ENCODE results near the gene BSCL2. TPM values are rescaled to one million over a fixed set of nuclear protein-coding genes. Genes with fewer than 3 reads are reported as not detected.
A peak's percentile ranks its signal among the peaks of the same experiment; 100 is the strongest.
"Not testable (repeated sequence)": the region's sequence is repeated elsewhere in the genome, so short reads cannot be mapped to it uniquely, and the experiment has no call there.

Gene BSCL2
- total RNA-seq, 2 donors from 2014 or later: 28.8 to 42.6 TPM

DNA sequence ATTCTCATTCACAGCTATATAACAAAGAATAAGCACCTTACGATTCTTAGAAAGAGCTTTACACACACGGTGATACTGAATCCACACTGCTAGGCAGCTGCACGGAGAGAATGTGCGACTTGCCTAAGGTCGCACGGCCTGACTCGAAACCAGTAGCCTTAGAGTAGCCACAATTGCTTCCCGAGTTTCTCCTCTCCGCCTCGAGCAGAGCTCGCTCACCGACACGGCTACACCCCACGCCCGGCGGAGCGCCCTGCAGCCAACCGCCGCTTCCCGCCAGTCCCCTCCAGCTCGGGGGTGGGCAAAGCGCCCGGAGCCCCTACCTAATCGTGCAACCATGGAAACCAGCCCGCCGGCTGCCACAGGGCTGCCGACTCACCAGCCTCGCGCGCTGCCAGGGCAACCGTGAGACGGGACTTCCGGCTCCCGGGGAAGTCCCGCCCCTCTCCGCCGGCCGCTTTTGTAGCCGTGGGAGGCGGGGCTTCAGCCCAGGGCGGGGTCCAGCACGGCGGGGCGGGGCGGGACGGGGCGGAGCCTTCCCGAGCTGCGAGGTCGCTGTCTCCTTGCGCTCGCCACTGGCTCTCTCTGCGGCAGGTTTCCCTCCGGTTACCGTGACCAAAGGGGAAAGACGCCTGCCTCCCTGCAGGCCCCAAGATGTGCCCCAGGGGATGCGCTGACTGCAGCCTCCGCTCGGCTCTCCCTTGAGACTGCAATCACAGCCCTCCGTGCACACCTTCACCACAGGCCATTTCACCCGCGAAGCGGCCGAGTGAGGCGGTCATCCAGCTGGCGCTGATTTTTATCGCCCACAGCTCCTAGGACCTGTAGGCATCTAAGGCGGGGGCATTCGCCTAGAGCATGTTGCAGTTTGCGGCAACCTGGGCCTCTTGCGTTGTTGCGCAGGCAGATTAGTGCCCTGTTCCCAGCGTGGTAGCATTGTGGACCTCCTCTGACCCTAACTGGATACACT, 1.1 kb downstream of the BSCL2 start:
- DNase-seq (ENCODE audit: low spot score in 2 of 2): peak; percentile 92 to 93
- ATAC-seq: peak; percentile 81 to 82
- Mint-ChIP-seq H3K9me3 (no peaks in the 10 kb centered on the region), H3K36me3 (peaks cover 16 to 27% of the 10 kb centered on the region in 2 donors), H3K27ac (peak overlapping the region; percentile 81 to 86)

DNA sequence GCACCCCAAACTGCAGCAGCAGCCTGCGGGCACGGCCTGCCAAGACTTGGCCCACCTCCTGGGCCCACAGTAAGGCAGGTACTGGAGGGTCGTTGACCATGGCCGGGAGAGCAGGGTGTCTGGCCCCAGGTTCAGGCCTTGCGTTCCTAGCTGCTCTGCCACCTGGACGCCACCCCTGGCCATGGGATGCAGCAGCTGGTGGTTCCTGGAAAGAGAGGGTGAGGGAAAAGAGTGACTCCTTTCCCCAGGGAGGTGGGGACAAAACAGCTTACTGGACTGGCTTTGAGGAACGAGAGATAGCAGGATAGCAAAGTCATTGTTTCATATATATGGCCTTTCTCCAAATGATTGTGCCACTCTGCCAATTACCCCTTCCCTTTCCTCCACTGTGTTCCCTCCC, 1.8 kb downstream of the BSCL2 start:
- no peak for ATAC-seq
- Mint-ChIP-seq H3K36me3 (peaks cover 16 to 20% of the 10 kb centered on the region in 2 donors), H3K9me3 (no peaks in the 10 kb centered on the region), H3K27ac (peak overlapping the region; percentile 81 to 86)
- DNase-seq (ENCODE audit: low spot score in 2 of 2): no peak

DNA sequence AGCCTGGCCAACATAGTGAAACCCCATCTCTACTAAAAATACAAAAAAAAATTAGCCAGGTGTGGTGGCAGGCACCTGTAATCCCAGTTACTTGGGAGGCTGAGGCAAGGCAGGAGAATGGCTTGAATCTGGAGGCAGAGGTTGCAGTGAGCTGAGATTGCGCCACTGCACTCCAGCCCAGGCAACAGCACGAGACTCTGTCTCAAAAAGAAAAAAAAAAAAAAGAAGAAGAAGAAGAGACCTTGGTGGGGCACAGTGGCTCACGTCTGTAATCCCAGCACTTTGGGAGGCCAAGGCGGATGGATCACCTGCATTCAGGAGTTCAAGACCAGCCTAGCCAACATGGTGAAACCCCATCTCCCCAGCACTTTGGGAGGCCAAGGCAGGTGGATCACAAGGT, 3.3 kb downstream of the BSCL2 start:
- peak overlapping the region in 1 of 2 donors; percentile 29 for H3K27ac Mint-ChIP-seq
- not testable (repeated sequence) for H3K9me3 Mint-ChIP-seq; ATAC-seq; DNase-seq (ENCODE audit: low spot score in 2 of 2)
- H3K36me3 Mint-ChIP-seq: peaks cover 10 to 13% of the 10 kb centered on the region in 2 donors

DNA sequence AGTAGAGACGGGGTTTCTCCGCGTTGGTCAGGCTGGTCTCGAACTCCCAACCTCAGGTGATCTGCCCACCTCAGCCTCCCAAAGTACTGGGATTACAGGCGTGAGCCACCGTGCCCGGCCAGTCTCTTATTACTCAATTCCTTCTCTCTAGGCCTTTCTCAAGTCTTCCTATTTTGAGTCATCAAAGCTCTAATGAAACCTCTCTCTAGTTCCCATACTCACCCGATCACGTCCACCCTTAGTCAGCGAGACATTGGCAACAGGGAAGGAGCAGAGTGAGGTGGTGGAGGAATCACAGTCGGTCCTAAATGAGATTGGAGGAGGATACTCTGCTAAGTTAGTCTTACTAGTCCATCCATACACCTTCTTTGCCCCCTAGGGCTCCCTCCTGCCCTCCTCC, 5.0 kb downstream of the BSCL2 start:
- peaks cover 5 to 12% of the 10 kb centered on the region in 2 donors for H3K36me3 Mint-ChIP-seq
- peak overlapping the region in 1 of 2 donors; percentile 76 for H3K27ac Mint-ChIP-seq
- DNase-seq (ENCODE audit: low spot score in 2 of 2) (no peak), ATAC-seq (peak in 1 of 2 donors; percentile 9)
- no peaks in the 10 kb centered on the region for H3K9me3 Mint-ChIP-seq

DNA sequence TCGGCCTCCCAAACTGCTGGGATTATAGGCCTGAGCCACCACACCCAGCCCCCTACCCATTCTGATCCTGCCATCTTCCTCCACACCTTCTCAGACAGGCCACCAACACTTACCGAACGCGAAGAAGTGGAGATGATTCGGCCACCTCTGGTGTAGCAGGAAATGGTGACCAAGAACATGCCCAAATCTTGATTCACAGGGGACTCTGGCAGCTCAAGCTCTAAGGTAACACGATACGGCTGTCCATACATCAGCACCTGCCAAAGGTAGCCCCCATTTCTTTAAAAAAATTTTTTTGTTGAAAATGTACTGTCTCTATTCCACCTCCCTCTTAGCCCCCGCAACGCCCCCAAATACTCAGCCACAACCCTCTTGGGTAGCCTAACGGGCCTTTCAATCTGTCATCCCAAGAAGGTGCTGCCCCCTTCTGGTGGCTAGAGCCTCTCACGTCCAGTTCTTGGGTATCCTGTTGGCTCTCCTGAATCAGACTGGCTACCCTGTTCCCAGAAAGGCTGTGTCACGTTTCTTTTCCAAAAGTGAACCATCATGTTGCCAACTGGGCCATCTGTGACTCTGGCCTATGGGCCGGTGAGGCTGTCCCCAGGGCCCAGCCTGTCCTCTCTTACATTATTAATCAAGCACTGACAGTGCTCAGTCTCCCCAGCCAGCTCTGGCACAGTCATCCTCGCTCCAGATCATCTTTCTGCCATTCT, 12.6 kb downstream of the BSCL2 start:
- ATAC-seq (peak; percentile 84 to 88), DNase-seq (ENCODE audit: low spot score in 2 of 2) (peak; percentile 66 to 79)
- no peaks in the 10 kb centered on the region for H3K9me3 Mint-ChIP-seq
- peak overlapping the region in 1 of 2 donors; percentile 57 for H3K27ac Mint-ChIP-seq
- H3K36me3 Mint-ChIP-seq: peaks cover 6 to 18% of the 10 kb centered on the region in 2 donors

DNA sequence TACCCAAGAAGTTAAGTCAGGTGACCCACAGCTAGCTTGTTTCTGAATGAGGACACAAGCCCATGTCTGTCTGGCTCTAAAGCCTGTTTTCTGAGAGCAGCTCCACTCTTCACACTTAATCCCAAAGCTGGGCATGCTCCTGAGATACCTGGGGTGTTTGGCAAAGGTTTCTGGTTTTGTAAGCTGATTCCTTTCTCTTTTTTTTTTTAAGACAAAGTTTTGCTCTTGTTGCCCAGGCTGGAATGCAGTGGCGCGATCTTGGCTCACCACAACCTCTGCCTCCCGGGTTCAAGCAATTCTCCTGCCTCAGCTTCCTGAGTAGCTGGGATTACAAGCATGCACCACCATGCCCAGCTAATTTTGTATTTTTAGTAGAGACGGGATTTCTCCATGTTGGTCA, 13.6 kb downstream of the BSCL2 start:
- DNase-seq (ENCODE audit: low spot score in 2 of 2); H3K27ac Mint-ChIP-seq; H3K9me3 Mint-ChIP-seq; ATAC-seq: not testable (repeated sequence)
- peaks cover 6 to 18% of the 10 kb centered on the region in 2 donors for H3K36me3 Mint-ChIP-seq

DNA sequence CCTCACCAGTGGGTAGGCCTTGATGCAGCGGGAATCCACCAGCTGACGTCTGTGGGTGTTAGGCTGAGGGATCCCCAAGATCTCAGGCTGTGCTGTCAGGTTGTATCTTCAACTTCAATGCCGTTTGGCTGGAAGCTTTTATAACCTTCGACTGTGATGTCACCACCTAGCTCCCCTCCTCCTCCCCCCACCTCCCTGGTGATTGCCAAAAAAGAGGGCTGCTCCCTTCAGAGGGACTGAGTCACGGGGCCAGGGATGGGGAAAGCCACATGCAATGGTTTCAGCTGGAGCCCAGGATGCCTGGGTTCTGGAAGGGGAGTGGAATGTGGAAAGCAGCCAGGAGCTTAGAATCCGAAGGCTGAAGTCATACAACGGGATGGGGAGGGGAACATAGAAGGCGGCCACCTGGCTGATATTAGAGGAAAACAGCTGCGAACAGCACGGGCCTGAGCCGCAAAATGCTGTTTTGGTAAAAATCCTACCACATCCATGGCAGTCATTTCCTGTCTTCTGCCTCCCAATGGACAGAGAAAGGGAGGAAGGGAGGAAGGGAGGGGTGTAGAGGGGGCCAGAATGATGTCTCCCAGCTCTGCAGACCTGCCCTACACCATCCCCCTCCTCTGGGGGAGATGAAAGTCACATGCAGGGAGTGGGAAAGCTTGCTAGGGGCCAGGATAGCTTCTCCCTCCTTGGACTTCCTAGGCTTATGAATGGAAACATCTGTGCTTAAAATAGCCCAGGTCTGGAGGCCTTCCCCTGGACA, 17.6 kb downstream of the BSCL2 start, which contains the start of gene LRRN4CL:
TSS of gene LRRN4CL (minus strand) at position 110 of the 763 bp plus-strand sequence. CDS start 1,022 bp downstream, outside the sequence.
- no peak for DNase-seq (ENCODE audit: low spot score in 2 of 2)
- Mint-ChIP-seq H3K27ac (no peak within 1 kb of the TSS), H3K9me3 (no peaks in the 10 kb centered on the region), H3K36me3 (peaks cover 3 to 15% of the 10 kb centered on the region in 2 donors)
- peak in 1 of 2 donors; percentile 7 for ATAC-seq

DNA sequence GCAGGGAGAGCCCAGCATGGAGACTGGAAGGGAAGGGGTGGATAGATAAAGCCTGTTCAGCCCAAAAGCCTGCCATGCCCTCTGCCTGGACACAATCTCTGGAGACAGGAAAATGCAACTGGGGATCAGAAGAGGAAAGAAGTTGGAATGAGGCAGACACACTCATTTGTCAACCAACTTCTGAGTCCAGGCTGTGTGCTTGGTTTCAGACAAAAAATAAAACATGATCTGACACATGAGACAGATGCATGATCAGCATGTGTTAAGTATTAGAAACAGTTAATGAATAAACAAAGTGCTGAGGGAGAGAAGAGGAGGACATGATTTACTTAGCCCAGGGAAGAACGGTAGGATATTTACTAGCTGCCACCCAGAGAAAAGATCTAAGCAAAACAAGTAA, 18.7 kb downstream of the BSCL2 start:
- no peak for ATAC-seq
- Mint-ChIP-seq H3K36me3 (peaks cover 0 to 12% of the 10 kb centered on the region in 2 donors), H3K9me3 (no peaks in the 10 kb centered on the region), H3K27ac (no peak overlapping the region)
- DNase-seq (ENCODE audit: low spot score in 2 of 2): no peak

DNA sequence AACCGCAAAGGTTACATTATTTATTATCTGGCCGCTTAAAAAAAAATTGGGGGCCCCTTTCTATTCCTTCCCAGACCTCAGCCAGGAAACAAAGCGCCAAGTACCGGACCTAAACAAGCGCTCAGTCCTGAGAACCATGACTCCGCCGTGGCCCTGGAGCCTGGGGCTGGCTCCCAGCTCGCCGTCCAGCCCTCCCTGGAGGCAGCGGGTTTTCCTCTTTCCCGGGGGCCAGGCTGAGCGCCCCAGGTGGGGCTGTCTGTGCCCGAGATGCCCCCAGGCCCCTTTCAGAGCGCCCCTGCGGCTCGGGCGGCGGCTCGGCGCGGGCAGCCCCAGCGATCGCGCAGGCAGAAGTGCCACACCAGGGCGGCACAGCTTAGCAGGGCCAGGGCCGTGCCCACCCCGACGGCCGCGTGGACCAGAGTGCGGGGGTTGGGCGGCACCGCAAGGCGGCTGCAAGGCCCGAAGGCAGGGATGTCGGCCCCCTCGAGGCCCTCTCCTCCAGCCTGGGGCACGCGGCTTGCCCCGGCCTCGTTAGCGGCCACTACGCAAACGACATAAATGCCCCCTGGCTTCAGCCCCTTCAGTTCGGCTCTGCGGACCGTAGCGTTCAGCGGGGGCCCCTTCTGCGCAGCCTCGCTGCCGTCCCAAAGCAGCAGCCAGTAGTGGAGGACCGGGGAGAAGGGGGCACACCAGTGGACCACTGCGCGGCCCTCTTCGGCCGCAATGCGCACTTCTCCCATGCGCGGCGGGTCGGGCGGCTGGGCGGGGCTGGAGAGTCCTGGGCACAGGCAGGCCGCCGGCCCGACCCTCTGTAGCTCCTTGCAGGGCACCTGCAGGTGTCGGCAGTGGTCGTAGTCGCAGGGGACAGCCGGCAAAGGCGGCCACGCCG, 19.5 kb downstream of the BSCL2 start:
- no peak overlapping the region for H3K27ac Mint-ChIP-seq
- peaks cover 0 to 8% of the 10 kb centered on the region in 2 donors for H3K36me3 Mint-ChIP-seq
- peak; percentile 18 for ATAC-seq
- no peak for DNase-seq (ENCODE audit: low spot score in 2 of 2)
- H3K9me3 Mint-ChIP-seq: no peaks in the 10 kb centered on the region

DNA sequence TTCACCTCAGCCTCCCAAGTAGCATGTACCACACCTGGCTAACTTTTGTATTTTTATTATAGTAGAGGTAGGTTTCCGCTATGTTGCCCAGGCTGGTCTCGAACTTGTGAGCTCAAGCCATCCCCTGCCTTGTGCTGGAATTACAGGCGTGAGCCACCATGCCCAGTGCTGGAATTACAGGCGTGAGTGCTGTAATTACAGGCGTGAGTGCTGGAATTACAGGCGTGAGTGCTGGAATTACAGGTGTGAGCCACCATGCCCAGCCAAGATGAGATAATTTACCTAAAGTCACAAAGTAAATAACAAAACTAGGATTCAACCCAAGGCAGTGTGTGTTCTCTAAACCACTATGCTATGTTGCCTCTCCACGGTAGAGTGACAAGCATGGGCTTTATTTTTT, 24.7 kb downstream of the BSCL2 start:
- no peak overlapping the region for H3K27ac Mint-ChIP-seq
- peaks cover 5 to 11% of the 10 kb centered on the region in 2 donors for H3K36me3 Mint-ChIP-seq
- H3K9me3 Mint-ChIP-seq: no peaks in the 10 kb centered on the region
- no peak for DNase-seq (ENCODE audit: low spot score in 2 of 2)
- no peak for ATAC-seq

DNA sequence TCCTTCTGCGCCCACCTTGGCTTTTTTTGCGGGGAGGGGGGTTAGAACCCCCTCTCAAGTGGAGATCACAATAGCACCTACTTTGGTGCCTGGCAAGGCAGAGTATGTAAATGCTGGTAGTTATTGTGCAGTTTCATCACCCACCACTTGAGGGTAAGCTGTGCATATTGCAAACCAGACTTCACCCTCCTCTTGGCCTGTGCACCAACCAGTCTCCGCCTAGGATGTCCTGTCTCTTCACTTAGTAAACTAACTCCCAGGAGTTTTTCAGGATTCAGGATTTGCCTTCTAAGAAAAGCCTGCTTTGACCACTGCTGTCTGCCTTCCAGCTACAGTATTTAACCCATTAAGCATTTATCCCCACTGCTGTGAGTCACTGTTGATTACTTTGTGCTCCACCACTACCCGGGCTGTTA, 26.4 kb downstream of the BSCL2 start:
- Mint-ChIP-seq H3K36me3 (peaks cover 5 to 19% of the 10 kb centered on the region in 2 donors), H3K27ac (no peak overlapping the region), H3K9me3 (no peaks in the 10 kb centered on the region)
- ATAC-seq (peak; percentile 74 to 78), DNase-seq (ENCODE audit: low spot score in 2 of 2) (peak in 1 of 2 donors; percentile 45)

DNA sequence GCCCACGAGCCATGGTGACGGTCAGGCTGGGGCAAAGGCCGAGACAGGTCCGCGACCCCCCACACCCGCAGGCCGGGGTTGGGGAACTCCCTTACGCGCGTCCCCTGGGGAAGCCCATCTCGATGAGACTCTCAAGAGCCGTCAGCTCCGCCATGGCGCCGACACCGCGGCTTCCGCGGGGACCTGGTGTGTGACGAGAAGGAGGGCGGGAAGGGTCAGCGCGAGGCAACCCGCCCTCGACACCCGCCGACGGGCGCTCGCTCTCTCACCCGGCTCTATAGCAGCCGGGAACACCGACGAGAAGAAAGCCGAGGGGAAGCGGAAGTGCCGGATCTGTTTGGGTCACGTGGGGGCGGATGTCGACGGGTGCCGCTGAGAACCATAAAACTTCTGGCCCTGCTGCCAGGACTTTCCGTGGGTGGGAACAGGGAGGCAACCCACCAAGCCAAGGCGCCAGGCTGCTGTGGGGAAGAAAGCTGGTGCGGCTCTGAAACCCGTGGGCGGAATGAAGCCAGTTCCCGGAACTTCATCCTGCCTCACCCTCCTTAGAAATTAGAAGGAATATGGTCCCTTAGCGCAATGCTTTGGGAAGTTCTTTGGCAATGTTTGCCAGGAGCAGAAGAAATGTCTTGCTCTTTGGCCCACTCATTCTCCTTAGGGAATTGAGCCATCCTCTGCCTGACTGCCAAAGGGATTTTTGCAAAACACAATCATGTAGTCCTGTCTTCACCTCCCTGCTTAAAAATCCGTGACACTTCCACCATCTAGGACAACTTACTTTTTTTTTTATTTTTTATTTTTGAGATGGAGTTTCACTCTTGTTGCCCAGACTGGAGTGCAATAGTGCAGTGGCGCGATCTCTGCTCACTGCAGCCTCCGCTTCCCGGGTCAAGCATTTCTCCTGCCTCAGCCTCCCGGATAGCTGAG, 28.2 kb downstream of the BSCL2 start, which contains the start of gene UBXN1:
TSS of gene UBXN1 (minus strand) at position 304 of the 927 bp plus-strand sequence. CDS start at position 154, 150 bp downstream.
- Mint-ChIP-seq H3K9me3 (no peaks in the 10 kb centered on the region), H3K27ac (peak within 1 kb of the TSS; percentile 91 to 97), H3K36me3 (peaks cover 15 to 19% of the 10 kb centered on the region in 2 donors)
- peak; percentile 89 to 91 for ATAC-seq
- DNase-seq (ENCODE audit: low spot score in 2 of 2): peak; percentile 82 to 85

DNA sequence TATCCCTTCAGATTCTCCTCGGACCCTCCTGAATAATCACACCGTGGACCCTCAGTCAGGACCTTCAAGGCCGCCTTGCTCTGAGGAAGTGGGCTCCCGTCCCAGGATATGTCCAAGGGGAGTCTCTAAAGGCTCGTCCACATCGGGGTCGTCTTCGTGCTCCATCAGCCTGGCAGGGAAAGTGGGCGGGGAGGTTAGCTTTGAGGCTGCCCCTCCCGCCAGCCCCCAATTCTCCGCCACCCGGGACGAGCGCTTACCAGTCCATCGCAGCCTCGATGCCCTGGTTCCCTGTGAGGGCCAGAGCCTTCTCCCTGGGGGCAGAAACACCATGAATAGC, 28.8 kb downstream of the BSCL2 start:
- no peaks in the 10 kb centered on the region for H3K9me3 Mint-ChIP-seq
- ATAC-seq: no peak
- peak overlapping the region; percentile 91 to 97 for H3K27ac Mint-ChIP-seq
- no peak for DNase-seq (ENCODE audit: low spot score in 2 of 2)
- H3K36me3 Mint-ChIP-seq: peaks cover 15 to 19% of the 10 kb centered on the region in 2 donors

DNA sequence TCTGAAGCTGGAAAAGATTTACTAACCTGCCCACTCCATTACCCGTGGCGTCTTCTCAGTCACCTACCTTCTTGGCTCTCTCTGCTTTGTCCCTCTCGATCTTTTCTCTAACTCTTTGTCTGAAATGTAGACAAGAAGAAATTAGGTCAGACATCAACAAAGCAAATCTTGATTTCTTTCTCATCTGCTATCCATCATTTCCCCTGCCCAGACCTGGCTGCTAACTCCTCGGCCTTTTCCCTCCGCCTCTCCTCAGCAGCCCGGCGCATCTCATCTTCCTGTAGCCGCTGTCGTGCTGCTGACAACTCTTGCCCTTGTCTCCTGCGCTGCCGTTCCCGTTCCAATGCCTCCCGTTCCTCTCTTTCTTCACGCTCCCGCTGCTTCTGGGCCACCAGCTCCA, 29.5 kb downstream of the BSCL2 start:
- peaks cover 15 to 19% of the 10 kb centered on the region in 2 donors for H3K36me3 Mint-ChIP-seq
- ATAC-seq (no peak), DNase-seq (ENCODE audit: low spot score in 2 of 2) (no peak)
- peak overlapping the region; percentile 91 for H3K27ac Mint-ChIP-seq
- H3K9me3 Mint-ChIP-seq: no peaks in the 10 kb centered on the region

Measured in activated naive CD4-positive, alpha-beta T cell treated with anti-CD3 and anti-CD28 coated beads, Interleukin-2, amount 50 U/mL, for 72 hours (primary cell).